NOMO-1 treated with dmso at 0.1 percent for 144 hours (cell line): ENCODE measurements around the gene REV3L.

Experiments
- DNase-seq: peaks from one replicate; lab custom pipeline; 2025; ENCODE audit not compliant: unreplicated experiment; lab: John Stamatoyannopoulos, UW

REV3L gene

GRCh38 chr6:111427341-111428116 lies 55.5 kb downstream of the REV3L start:
- DNase-seq, result peak; percentile 36

GRCh38 chr6:111423960-111424846 lies 58.8 kb downstream of the REV3L start:
- DNase-seq, result no peak

GRCh38 chr6:111423055-111423633 lies 59.9 kb downstream of the REV3L start:
- no peak for DNase-seq

- no peak for DNase-seq
These were observed 63.9 kb downstream of the REV3L start for GRCh38 chr6:111418971-111419693.

- DNase-seq, result no peak
These were observed 65.1 kb downstream of the REV3L start for GRCh38 chr6:111417946-111418345.

GRCh38 chr6:111417181-111417585 lies 65.8 kb downstream of the REV3L start:
- DNase-seq, result no peak

- DNase-seq, result no peak
These were observed 66.5 kb downstream of the REV3L start for GRCh38 chr6:111416529-111416928.

GRCh38 chr6:111414373-111414772 lies 68.6 kb downstream of the REV3L start:
- no peak for DNase-seq

- DNase-seq, result peak; percentile 4
These were observed 70.9 kb downstream of the REV3L start for GRCh38 chr6:111411978-111412566.

- DNase-seq, result no peak
These were observed 72.0 kb downstream of the REV3L start for GRCh38 chr6:111411046-111411445.

- DNase-seq, result peak; percentile 31
These were observed 72.6 kb downstream of the REV3L start for GRCh38 chr6:111410371-111410770.

GRCh38 chr6:111409430-111409829 lies 73.6 kb downstream of the REV3L start:
- DNase-seq, result no peak

GRCh38 chr6:111407686-111408085 lies 75.3 kb downstream of the REV3L start:
- DNase-seq, result no peak

GRCh38 chr6:111406200-111406721 lies 76.8 kb downstream of the REV3L start:
- DNase-seq, result peak; percentile 79

GRCh38 chr6:111403388-111403787 lies 79.6 kb downstream of the REV3L start:
- DNase-seq, result no peak

- DNase-seq, result no peak
These were observed 83.4 kb downstream of the REV3L start for GRCh38 chr6:111399626-111400025.

GRCh38 chr6:111388681-111389080 lies 94.3 kb downstream of the REV3L start:
- no peak for DNase-seq

- DNase-seq, result no peak
These were observed 100.3 kb downstream of the REV3L start for GRCh38 chr6:111382476-111383294.

GRCh38 chr6:111381728-111382127 lies 101.3 kb downstream of the REV3L start:
- DNase-seq, result no peak

GRCh38 chr6:111381123-111381522 lies 101.9 kb downstream of the REV3L start:
- DNase-seq, result no peak
